ENCODE measurements around the gene OR10G8.

Gene OR10G8

DNA sequence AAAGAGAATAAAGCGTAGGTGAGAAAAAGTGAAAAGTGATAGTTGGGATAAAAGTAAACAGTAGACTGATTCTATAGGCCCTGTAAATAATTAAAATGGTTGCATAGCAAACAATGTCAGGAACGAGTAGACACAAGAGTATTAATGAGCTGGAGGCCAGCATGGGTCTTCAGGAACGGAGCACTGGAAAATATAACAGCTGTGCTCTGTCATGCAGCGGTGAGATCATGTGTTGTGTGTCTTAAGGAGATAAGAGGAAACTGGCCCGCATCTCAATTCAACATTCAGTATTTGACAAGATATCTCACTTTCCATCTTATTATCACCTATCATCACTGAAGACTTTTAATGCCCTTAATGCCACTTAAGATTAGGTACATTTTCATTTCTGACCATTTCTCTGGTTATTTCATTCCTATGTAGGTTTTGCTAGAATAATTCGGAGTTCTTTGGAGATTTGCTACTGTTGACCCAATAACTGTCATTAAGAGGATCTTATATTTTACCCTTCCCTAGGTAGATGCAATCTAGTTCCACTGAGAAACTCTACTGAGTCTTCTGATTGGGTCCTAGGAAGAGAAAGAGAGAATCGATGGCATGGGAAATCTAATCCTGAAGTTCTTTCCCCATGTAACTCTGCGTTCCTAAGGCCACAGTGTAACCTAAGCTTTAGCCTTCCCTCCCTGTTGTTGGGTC is 53.2 kb downstream of the OR10G8 start:
- H3K9ac ChIP-seq (ENCODE audit: low read length) = no peak overlapping the region
- H3K9me3 ChIP-seq (ENCODE audit: low read length) = no peaks in the 10 kb centered on the region
- H3K4me3 ChIP-seq (ENCODE audit: low read depth in 1 of 2, low read length in 2 of 2) = no peak overlapping the region
- no peak overlapping the region for H3K27ac ChIP-seq (ENCODE audit: low read depth, low read length)
- no peaks in the 10 kb centered on the region for H3K36me3 ChIP-seq (ENCODE audit: insufficient read depth, low read length)
- H3K4me1 ChIP-seq (ENCODE audit: insufficient read depth, low read length) = no peaks in the 10 kb centered on the region
- H3K27me3 ChIP-seq (ENCODE audit: control insufficient read depth in 1 of 2, insufficient read depth in 2 of 2, low read length in 2 of 2) = peaks cover 0 to 18% of the 10 kb centered on the region in 2 donors

Data from muscle layer of colon (tissue), 2 donors.